HCT116 (cell line): ENCODE measurements around the gene WNK3. TPM values are rescaled to one million over a fixed set of nuclear protein-coding genes. Genes with fewer than 3 reads are reported as not detected.

ENCODE experiments used
- ATAC-seq: fragments of 200-7000 bp; cut with Tn5 transposase; 2 replicates; pipeline ENCODE4 v1.9.1; 2020; ENCODE audit warnings: mild to moderate bottlenecking, moderate library complexity
- BruUV-seq: library from RNA; stranded (reverse); fragments of 400-500 nt; replicated peaks from 2 replicates; lab custom pipeline; 2021; lab: Mats Ljungman, UMichigan
- CTCF ChIA-PET: fragments of 300-600 bp; sonication (Branson Sonifier 250); formaldehyde crosslinking; loops from one replicate; lab custom pipeline; 2021; ENCODE audit warnings: antibody characterized with exemption; lab: Charles Lee
- POLR2A ChIA-PET: fragments of 300-600, 350-600 bp; sonication (Branson Sonifier 250); formaldehyde crosslinking; loops from one replicate; lab custom pipeline; 2021; ENCODE audit warnings: antibody characterized with exemption; lab: Charles Lee
- RAD21 ChIA-PET, 2 experiments: fragments of 300-600 bp; sonication (Branson Sonifier 250); formaldehyde crosslinking; loops; one replicate each; lab custom pipeline; 2023; ENCODE audit warnings: low total read pairs in 2 of 2; ENCODE audit not compliant: uncharacterized antibody in 2 of 2, unreplicated experiment in 2 of 2, low non-redundant PET in 1 of 2; lab: Charles Lee
- DNase-seq: peaks from one replicate; pipeline ENCODE4 v3.0.0-alpha.2; 2010; ENCODE audit warnings: low read depth, low spot score
- H2AFZ ChIP-seq: fragments of 200-600 bp; shearing (Covaris generic), sonication (generic); 2 replicates; pipeline ENCODE4 v1.6.1; 2017; ENCODE audit warnings: low read depth, mixed run types, mixed read lengths, antibody characterized with exemption, low read length; ENCODE audit not compliant: poor library complexity, severe bottlenecking
- H3K27ac ChIP-seq: 2 replicates; pipeline ENCODE4 v1.5.1; 2012; ENCODE audit warnings: low read depth, low read length
- H3K27me3 ChIP-seq: fragments of 200-600 bp; sonication (generic); 2 replicates; pipeline ENCODE4 v1.6.1; 2016; ENCODE audit warnings: mixed run types, low read length, mixed read lengths; ENCODE audit not compliant: insufficient read depth
- H3K36me3 ChIP-seq, 2 experiments: fragments of 200-500 bp in 1 of 2; fragments of 200-600 bp in 1 of 2; sonication (Bioruptor generic) in 1 of 2; sonication (generic) in 1 of 2; 2 replicates each; pipeline versions ENCODE4 v1.5.1 to v1.6.1; 2014 to 2016; ENCODE audit warnings: low read length in 2 of 2, inconsistent platforms in 1 of 2, mixed read lengths in 1 of 2, mixed run types in 1 of 2; ENCODE audit not compliant: insufficient read depth in 2 of 2, control insufficient read depth in 1 of 2
- H3K4me1 ChIP-seq, 2 experiments: fragments of 200-600 bp in 1 of 2; sonication (generic) in 1 of 2; 2 replicates each; pipeline versions ENCODE4 v1.5.1 to v1.6.1; 2012 to 2017; ENCODE audit warnings: low read length in 2 of 2, inconsistent platforms in 1 of 2, mild to moderate bottlenecking in 1 of 2, mixed read lengths in 1 of 2, mixed run types in 1 of 2, moderate library complexity in 1 of 2; ENCODE audit not compliant: insufficient read depth in 2 of 2, control insufficient read depth in 1 of 2
- H3K4me2 ChIP-seq: fragments of 200-600 bp; sonication (generic); 2 replicates; pipeline ENCODE4 v1.6.1; 2017; ENCODE audit warnings: mixed run types, low read length, mixed read lengths
- H3K4me3 ChIP-seq, 2 experiments: fragments of 200-600 bp in 1 of 2; sonication (generic) in 1 of 2; replicated peaks in 1 of 2; 2 replicates each; pipeline ENCODE4 v1.5.1; 2011 to 2016; ENCODE audit warnings: low read length in 2 of 2, control low read depth in 1 of 2, low read depth in 1 of 2, mild to moderate bottlenecking in 1 of 2, mixed read lengths in 1 of 2, mixed run types in 1 of 2
- H3K79me2 ChIP-seq: fragments of 200-600 bp; sonication (generic); 2 replicates; pipeline ENCODE4 v1.6.1; 2017; ENCODE audit warnings: mild to moderate bottlenecking, mixed run types, low read length, moderate library complexity, mixed read lengths; ENCODE audit not compliant: insufficient read depth
- H3K9ac ChIP-seq: fragments of 200-600 bp; sonication (generic); 2 replicates; pipeline ENCODE4 v1.6.1; 2016; ENCODE audit warnings: low read length, mixed read lengths
- H3K9me2 ChIP-seq: fragments of 200-600 bp; sonication (generic), shearing (Covaris generic); 2 replicates; pipeline ENCODE4 v1.6.1; 2017; ENCODE audit warnings: mixed run types, mild to moderate bottlenecking, moderate library complexity; ENCODE audit not compliant: insufficient read depth
- H3K9me3 ChIP-seq, 2 experiments: fragments of 200-500 bp in 1 of 2; fragments of 200-600 bp in 1 of 2; sonication (Bioruptor generic) in 1 of 2; sonication (generic) in 1 of 2; 2 replicates each; pipeline ENCODE4 v1.6.1; 2014 to 2017; ENCODE audit warnings: low read length in 2 of 2, mixed read lengths in 2 of 2, inconsistent platforms in 1 of 2, low read depth in 1 of 2, mild to moderate bottlenecking in 1 of 2, mixed run types in 1 of 2, moderate library complexity in 1 of 2; ENCODE audit not compliant: control insufficient read depth in 1 of 2, insufficient read depth in 1 of 2
- H4K20me1 ChIP-seq: fragments of 200-600 bp; sonication (generic), shearing (Covaris generic); 2 replicates; pipeline ENCODE4 v1.6.1; 2017; ENCODE audit warnings: mixed run types, mild to moderate bottlenecking, moderate library complexity; ENCODE audit not compliant: insufficient read depth
- ATF3 ChIP-seq: IDR thresholded peaks from 2 replicates; pipeline ENCODE4 v1.6.1; 2012
- CBX3 ChIP-seq: IDR thresholded peaks from 2 replicates; pipeline ENCODE4 v1.6.1; 2012; ENCODE audit warnings: low read depth
- CEBPB ChIP-seq: IDR thresholded peaks from 2 replicates; pipeline ENCODE4 v1.6.1; 2012; ENCODE audit warnings: low read depth
- EZH2 ChIP-seq: fragments of 200-600 bp; sonication (generic); IDR thresholded peaks from 2 replicates; pipeline ENCODE4 v1.6.1; 2017; ENCODE audit warnings: antibody characterized with exemption, mixed run types
- FOSL1 ChIP-seq: IDR thresholded peaks from 2 replicates; pipeline ENCODE4 v1.6.1; 2012; ENCODE audit warnings: low read depth
- JUND ChIP-seq: IDR thresholded peaks from 2 replicates; pipeline ENCODE4 v1.6.1; 2012
- MAX ChIP-seq: IDR thresholded peaks from 2 replicates; pipeline ENCODE4 v1.6.1; 2012
- POLR2A ChIP-seq: IDR thresholded peaks from 2 replicates; pipeline ENCODE4 v1.7.0; 2011; ENCODE audit warnings: borderline replicate concordance; ENCODE audit not compliant: insufficient read depth, insufficient read length; ENCODE audit errors: extremely low read depth
- RAD21 ChIP-seq: IDR thresholded peaks from 2 replicates; pipeline ENCODE4 v1.6.1; 2012; ENCODE audit warnings: low read depth, mild to moderate bottlenecking
- SIN3A ChIP-seq: IDR thresholded peaks from 2 replicates; pipeline ENCODE4 v1.6.1; 2012; ENCODE audit warnings: low read depth
- SP1 ChIP-seq: IDR thresholded peaks from 2 replicates; pipeline ENCODE4 v1.6.1; 2012; ENCODE audit warnings: low read depth
- SRF ChIP-seq: IDR thresholded peaks from 2 replicates; pipeline ENCODE4 v1.6.1; 2012; ENCODE audit warnings: low read depth
- TCF7L2 ChIP-seq: IDR thresholded peaks from 2 replicates; pipeline ENCODE4 v1.7.0; 2011; ENCODE audit warnings: borderline replicate concordance, inconsistent platforms; ENCODE audit not compliant: insufficient read depth, insufficient read length; ENCODE audit errors: extremely low read depth
- YY1 ChIP-seq: IDR thresholded peaks from 2 replicates; pipeline ENCODE4 v1.6.1; 2011; ENCODE audit warnings: low read length, low read depth, moderate library complexity, mild to moderate bottlenecking; ENCODE audit not compliant: insufficient replicate concordance; ENCODE audit errors: extremely low read depth
- ZBTB33 ChIP-seq: IDR thresholded peaks from 2 replicates; pipeline ENCODE4 v1.6.1; 2011; ENCODE audit warnings: mild to moderate bottlenecking, low read length, moderate library complexity; ENCODE audit not compliant: insufficient replicate concordance; ENCODE audit errors: extremely low read depth
- ZFX ChIP-seq: fragments of 450-650 bp; IDR thresholded peaks from 2 replicates; pipeline ENCODE4 v1.6.1; 2017
- ZNF274 ChIP-seq: fragments of 200-500 bp; sonication (Bioruptor generic); IDR thresholded peaks from 2 replicates; pipeline ENCODE4 v1.6.1; 2014; ENCODE audit warnings: mild to moderate bottlenecking, low read depth, low read length, inconsistent platforms
- intact Hi-C: fragments of 100-400 bp; cut with micrococcal nuclease; formaldehyde crosslinking; loops from 2 replicates; pipeline ENCODE4 v1.10.0; 2022
- total RNA-seq: library from RNA; stranded (reverse); gene quantifications from one replicate; pipeline ENCODE4 v1.2.1, GENCODE V29; 2021; ENCODE audit not compliant: unreplicated experiment
- TF ChIP-seq, protein P1 (sequence below): IDR thresholded peaks from 2 replicates; pipeline ENCODE4 v1.6.1; 2012; ENCODE audit warnings: low read depth

WNK3 gene
- total RNA-seq, 1 experiment from 2014 or later = 0.05 TPM

DNA sequence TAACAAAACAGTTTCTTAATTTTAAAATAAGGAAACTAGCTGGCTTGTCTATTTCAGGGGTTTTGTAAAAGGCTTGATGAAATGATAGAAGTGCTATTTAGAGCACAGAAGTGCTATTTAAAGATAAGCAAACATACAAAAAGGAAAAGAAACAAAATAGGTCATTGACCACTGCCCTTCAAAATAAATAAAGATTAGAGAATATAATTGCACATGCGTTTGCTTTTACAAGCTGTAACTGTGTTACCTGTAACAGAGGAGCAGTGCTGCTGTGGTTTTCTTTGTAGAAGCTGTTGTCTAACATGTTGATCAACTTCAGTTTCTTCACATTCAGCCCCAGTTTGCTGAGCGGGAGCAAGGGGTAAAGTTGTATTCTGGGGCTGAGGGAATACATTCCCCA lies 63.5 kb downstream of the WNK3 start:
- H3K4me1 ChIP-seq = no peaks in the 10 kb centered on the region
- no peaks in the 10 kb centered on the region for H3K9me3 ChIP-seq
- no peak overlapping the region for H3K4me2 ChIP-seq
- ChIA-PET RAD21 (no interaction called here), CTCF (no interaction called here), POLR2A (no interaction called here)
- H4K20me1 ChIP-seq = no peaks in the 10 kb centered on the region
- no peaks in the 10 kb centered on the region for H3K9me2 ChIP-seq
- H3K9ac ChIP-seq = no peak overlapping the region
- no peak for TF ChIP-seq SP1
- no peak for TF ChIP-seq ZFX
- no peak for TF ChIP-seq YY1
- no peak for TF ChIP-seq TCF7L2
- TF ChIP-seq FOSL1 = no peak
- no peak for TF ChIP-seq CBX3
- TF ChIP-seq SRF = no peak
- no peak for TF ChIP-seq ZBTB33
- TF ChIP-seq POLR2A = no peak
- TF ChIP-seq SIN3A = no peak
- no peak for TF ChIP-seq EZH2
- TF ChIP-seq JUND = no peak
- TF ChIP-seq CEBPB = no peak
- TF ChIP-seq RAD21 = no peak
- no peak for TF ChIP-seq ZNF274
- TF ChIP-seq, protein P1, sequence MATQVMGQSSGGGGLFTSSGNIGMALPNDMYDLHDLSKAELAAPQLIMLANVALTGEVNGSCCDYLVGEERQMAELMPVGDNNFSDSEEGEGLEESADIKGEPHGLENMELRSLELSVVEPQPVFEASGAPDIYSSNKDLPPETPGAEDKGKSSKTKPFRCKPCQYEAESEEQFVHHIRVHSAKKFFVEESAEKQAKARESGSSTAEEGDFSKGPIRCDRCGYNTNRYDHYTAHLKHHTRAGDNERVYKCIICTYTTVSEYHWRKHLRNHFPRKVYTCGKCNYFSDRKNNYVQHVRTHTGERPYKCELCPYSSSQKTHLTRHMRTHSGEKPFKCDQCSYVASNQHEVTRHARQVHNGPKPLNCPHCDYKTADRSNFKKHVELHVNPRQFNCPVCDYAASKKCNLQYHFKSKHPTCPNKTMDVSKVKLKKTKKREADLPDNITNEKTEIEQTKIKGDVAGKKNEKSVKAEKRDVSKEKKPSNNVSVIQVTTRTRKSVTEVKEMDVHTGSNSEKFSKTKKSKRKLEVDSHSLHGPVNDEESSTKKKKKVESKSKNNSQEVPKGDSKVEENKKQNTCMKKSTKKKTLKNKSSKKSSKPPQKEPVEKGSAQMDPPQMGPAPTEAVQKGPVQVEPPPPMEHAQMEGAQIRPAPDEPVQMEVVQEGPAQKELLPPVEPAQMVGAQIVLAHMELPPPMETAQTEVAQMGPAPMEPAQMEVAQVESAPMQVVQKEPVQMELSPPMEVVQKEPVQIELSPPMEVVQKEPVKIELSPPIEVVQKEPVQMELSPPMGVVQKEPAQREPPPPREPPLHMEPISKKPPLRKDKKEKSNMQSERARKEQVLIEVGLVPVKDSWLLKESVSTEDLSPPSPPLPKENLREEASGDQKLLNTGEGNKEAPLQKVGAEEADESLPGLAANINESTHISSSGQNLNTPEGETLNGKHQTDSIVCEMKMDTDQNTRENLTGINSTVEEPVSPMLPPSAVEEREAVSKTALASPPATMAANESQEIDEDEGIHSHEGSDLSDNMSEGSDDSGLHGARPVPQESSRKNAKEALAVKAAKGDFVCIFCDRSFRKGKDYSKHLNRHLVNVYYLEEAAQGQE = no peak
- no peak for TF ChIP-seq ATF3
- TF ChIP-seq MAX = no peak
- DNase-seq (no peak), ATAC-seq (no peak)
- no peaks in the 10 kb centered on the region for H3K36me3 ChIP-seq
- H3K79me2 ChIP-seq = no peaks in the 10 kb centered on the region
- H3K4me3 ChIP-seq = no peak overlapping the region
- no TSS peak for BruUV-seq
- no peak overlapping the region for H2AFZ ChIP-seq
- intact Hi-C loops = no loop called here
- no peaks in the 10 kb centered on the region for H3K27me3 ChIP-seq
- no peak overlapping the region for H3K27ac ChIP-seq
